ENCODE data around the gene FGF8.

FGF8 gene

DNA sequence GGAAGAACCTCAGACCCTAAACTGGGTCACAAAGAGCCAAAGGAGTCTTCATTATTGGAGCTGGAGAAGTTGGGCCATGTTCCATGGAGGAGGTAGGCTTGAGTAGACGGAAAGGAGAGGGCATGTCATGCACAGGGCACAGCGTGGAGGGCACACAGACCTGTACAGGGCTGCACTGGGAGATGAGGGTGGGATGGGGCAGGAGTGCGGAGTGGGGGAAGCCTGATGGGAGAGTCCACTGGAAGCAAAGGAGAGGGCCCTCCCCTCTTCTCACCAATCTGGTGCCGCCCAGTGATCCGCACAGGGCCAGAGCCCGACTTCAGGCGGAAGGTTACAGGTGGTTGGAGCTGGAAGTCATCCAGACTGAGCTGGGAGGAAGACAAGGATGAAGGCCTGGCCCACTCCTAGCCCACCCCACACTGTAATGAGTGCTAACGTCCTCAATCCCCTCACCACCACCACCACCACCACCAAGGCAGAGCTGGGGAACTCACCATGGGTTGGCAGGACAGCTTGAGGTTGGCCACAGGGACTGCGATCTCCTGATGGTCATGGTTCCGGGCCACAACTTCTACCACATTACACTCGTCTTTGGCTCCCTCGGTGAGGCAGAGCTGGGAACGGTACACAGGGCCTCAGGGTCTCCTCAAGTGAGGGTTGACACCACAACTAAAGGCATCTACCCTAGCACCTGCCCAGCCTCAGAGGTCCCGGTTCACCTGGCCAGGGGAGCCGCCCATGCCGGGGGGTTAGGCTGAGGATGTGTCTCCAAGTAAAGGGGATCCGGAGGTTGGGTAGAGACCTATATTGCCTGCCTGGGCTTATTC, 6.3 kb upstream of the FGF8 start:
- no peak for DNase-seq

DNA sequence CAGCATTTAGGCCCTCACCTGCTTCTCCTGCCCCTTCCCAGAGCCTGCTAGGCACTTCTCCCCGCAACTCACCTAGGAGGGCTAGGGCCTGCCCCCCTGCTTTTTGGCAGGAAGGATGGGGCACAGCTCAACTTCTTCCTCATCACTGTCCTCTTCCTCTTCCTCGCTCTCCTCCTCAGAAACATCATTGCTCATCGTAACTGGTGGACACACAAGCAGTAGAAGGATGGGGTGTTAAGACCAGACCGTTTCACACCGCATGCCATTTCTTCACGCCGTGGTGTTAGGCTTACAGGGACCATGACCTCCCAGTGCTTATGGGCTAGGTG, 5.7 kb upstream of the FGF8 start:
- no peak for DNase-seq

DNA sequence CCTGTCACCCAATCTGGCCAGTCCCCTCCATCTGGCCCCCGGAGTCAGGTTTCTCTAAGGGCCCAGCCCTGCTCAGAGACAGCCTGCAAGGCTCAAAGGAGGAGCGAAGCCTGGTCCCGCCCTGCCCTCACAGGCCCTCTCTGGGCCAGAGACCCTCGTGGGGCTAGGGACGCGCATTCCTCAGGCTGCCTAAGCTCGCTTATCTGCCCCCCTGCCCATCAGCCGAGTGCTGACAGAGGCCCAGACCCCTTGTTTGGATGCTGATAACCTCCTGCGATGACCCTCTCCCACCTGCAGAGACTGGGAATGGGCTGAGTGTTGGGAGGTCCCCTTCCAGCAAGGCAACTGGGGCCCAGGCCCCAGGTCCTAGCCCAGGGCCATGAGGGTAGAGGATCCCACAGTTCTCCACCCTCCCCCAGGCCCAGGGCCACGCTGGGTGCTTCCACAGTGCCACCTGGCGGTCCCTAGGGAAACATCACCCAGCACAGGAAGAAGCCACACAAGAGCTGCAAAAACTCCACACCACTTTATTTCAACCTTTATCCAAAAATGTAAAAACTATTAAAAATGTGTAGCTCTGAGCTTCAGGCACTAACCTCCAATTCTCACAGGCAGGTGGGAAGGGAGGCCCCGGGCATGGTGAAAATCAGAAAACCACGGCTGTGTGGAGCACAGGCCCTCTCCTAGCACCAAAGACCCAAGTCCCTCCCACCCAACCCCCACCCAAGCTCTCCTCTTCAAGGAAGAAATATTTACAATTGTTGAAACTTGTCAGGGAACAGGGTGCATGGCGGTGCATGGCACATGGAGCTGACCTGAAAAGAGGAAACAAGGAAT, 5.1 kb upstream of the FGF8 start:
- no peak for DNase-seq

DNA sequence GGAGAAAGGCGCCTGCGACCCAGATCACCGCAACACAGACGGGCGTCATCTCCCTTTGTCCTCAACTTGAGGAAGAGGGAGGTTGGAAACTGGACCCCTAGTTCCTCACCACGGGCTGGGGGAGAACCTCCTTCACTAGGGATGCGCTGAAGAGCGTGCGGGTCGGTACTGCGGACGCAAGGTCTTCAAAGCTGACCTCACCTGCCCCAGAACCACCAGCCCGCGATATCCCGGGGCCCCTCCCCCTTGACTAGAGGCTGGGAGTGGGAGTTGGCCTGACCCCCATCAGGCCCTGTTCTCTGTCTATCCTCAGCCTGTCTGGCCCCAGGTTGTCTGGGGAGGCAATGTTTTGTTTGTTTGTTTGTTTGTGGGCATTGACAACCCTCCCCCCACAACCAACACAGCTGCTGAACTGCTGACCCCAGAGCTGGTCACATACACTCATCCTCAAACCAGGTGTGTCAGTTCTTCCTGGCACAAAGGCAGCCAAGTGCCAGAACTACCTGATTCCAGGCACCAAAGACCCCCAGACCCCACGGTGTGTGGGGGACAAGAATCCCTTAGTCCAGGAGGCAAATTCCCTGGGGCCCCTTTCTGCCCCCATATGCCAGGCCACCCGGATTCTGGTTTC, 4.4 kb upstream of the FGF8 start:
- DNase-seq, result no peak

DNA sequence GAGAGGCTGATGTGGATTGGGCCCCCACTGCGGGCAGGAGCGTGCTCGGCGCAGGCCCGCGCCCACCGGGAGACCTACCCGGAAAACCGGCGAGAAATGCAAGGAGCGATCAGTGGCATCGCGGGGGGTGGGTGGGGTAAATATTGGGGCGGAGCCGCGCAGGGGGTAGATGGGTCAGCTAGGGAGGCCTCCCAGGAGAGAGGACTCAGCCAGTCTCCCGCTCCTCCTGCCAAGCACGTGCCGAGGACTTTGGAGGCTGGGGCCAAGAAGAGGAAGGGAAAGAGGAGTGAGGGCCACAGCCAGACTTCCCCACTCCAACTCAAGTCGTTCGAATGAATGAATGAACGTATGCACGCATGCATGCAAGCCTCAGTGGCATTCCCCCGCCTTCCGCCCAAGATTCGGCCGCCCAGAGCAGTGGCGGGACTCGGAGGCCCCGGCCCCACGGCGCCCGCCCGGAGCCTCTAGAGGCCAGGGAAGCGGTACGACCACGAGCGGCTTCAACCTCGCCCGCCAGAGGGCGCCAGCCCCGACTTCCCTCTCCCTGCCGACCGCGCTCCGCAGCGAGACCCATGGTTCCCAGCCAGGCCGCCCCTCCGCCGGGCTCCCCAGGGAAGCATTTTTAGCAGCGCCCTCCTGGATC, 3.8 kb upstream of the FGF8 start:
- no peak for DNase-seq

DNA sequence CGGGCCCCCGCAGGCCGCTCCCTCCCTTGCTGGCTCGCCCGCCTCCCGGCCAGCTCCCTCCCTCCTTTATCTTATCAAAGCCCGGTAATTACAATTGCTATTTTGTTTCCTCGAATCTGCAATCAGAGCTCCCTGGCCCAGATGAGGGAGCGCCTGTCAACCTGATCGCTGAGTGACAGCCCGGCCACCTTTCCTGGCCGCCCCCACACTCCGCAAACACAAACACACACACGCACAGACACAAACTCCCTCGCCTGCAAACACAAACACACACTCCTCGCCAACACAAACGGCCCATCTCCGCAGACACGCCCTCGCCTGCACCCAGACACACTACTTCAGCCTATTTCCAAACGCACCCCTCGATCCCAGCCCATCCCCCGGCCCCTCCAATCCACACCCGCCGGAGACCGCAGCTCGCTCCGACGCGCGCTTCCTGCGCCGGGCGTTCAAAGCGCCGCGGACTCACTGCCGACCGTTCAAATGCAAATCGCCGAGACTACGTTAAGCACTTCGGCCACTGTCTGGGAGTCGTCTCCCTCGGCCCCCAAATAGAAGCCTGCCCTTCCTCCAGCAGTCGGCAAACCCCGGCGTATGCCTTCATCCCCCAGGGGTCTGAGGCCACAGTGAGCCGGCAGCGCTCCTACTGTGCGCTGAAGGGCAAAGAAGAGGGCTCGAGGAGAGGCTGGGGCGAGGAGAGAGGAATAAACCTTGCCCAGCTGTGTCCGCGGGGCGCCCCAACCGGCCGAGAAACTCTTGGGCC, 3.0 kb upstream of the FGF8 start:
- DNase-seq, result no peak

DNA sequence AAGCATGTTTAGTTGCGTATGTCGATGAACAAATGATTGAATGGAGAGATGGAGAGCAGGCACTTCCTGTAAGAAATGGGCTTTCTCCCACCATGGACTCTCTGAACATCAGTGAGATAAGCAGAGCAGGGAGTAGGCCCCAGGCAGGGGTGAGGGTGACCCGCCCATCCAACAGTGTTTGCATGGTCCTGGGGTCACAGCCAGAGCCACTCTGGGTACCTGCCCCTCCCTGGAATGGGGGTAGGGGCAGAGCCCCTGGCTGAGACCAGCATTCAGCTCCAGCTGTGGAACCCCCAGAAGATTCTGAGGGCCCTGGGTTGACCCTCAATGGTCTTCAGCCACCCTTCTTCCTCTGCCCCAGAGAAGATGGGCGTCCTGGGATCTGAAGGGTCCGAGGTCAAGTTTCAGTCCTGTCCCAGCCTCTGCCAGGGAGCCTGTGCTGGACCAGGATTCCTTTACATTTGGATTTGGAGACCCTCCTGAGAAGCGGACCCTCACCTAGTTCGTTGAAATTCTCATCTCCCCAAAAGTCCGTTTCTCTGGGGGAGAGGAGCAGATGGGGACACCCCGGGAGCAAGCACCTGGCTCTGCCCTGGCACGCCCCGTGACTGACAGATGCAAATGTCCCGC, 2.4 kb upstream of the FGF8 start:
- DNase-seq, result no peak

DNA sequence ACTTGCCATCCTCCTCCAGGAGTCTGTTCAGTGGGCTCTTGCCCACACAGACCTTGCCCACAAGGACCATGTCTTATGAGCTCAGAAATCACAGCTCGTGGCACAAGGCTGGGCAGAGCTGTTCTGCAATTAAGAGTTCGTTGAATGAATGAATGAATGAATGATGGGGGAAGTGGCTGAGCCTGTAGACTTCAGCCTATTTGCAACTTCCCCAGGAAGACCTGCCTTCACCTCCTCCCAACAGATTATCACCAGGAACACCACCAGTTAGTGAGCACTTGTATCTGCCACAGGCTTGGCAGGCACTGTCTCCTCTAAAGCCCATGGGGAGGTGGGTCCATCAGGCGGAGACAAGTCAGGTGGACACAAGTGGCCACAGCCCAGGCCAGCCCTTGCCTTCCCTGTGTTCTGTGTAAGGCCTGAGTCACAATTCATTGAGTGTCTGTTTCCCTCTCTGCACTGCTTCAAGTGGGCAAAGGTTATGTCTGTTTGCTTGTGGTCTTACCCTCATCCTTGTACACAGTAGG, 1.8 kb upstream of the FGF8 start:
- DNase-seq, result no peak

DNA sequence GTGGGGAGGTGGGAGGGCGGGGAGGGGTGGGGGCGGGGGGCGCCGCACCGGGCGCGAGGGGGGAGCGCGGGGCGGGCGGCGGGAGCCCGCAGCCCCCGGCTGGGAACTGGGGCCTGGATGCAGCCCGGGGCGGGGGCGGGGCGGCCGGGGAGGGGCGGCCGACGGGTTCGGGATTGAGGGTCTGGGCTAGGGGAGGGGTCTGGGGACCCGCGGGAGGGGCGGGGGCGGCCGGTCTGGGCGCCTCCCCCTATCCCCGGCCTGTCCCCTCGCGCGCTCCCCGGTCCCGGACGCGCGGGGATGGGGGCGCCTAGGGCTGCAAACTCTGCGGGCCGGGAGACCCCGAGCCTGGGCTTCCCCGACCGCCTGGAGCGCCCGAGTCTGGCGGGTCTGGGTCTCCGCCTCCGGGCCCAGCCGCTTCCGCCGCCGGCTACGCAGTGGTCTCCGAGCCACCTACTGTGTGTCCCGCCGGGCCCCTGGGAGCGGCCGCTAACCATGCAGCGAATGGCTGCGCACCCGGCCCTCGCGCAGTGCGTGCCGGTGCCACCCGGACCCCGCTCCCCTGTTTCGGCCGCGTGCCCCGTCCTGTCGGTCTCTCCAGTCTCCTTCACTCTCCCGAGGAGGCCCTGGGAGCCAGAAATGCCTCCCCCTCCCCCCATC, 375 bp upstream of the FGF8 start:
- no peak for DNase-seq

DNA sequence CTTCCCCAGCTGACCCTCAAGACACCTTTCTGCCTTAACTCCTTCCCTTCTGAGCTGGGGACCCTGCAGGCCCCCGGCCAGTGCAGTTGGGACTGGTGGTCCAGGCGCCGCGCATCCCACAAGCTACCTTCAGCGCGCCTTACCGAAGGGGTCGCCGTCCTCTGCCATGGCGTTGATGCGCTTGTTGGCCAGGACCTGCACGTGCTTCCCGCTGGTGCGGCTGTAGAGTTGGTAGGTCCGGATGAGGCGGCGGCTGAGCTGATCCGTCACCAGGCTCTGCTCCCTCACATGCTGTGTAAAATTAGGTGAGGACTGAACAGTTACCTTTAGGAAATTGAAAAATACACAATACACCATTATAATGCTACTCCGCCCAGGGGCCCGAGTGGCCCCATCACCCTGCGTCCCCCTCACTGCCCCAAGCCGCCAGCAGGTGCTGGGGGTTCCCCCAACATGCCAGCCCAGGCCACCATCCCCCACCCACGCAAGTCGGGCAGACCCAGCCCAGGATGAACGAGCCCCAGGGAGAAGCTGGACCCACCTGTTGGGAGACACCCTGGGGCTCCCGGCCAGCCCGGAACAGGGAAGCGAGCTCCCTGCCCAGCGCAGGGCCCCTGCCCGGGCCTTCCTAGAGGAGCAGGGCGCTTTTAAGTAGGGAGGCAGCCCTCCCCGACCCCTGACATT, 1.2 kb downstream of the FGF8 start:
- DNase-seq, result no peak

DNA sequence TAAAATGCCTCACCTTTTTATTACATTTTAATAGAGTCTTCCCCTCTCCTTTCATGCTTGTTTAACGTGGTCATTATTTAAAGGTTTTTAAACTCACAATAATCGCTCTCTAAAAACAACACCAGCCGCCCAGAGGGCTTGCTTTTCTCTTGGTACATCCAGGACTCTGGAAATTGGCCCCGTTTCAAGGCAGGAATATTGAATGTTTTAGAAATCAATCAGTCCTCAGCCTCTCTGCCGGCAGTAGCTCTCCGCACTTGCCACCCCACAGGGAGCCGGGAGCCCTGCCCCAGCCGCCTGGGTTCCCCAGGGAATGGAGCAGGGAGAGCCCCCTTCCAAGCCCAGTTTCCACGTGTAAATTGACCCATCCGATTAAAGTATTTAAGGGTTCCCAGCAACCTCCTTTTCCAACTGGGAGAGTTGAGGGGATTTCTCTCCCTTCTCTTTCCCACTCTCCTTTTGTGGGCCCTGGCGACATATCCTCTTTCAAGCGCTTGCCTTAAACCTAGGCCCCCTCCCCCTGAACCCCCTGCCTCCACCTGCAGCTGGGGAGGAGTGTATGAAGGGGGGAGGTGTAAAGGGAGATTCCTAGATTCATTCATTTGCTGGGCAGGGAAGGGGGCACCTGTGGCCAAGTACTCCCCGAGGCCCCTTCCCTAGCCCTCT, 1.9 kb downstream of the FGF8 start:
- no peak for DNase-seq

DNA sequence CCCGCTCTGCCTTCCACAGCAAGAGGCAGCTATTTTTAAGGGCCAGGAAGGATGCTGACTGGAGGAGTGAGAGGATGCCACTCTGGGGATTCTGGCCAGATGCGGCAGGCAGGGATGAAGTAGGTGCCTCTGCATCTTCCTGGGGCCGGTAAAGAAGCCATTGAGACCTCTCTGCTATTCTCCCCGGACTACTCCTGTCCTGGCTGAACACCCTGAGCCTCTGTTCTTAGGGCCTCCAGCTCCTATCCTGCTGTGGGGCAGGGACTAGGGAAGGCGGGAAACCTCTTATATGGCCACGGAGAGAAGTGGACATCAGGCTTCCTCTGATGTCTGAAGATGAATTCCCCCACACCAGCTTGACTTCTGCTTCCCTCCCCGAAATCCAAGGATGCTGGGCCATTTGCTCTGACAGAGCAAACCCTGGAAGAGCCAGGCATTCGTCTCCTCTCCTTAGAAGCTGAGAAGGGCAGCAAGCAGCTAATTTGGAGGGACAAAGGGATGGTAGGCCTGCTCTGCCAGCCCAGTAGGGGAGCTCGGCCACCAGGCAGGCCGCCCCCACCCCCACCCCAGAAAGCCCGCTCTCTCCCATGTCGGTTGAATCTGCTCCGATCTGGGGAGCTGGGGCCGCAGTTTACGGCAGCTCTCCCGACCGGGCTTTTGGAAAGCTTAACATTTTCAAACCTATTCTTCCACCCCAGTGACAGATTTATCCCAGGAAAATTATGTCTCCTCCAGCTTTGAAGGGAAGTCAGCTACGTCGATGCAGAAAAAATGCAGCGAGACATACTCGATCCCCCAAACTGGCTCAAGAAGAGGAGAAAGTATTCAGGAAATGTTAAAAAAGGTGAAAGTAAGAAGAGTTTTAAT, 2.8 kb downstream of the FGF8 start:
- no peak for DNase-seq

DNA sequence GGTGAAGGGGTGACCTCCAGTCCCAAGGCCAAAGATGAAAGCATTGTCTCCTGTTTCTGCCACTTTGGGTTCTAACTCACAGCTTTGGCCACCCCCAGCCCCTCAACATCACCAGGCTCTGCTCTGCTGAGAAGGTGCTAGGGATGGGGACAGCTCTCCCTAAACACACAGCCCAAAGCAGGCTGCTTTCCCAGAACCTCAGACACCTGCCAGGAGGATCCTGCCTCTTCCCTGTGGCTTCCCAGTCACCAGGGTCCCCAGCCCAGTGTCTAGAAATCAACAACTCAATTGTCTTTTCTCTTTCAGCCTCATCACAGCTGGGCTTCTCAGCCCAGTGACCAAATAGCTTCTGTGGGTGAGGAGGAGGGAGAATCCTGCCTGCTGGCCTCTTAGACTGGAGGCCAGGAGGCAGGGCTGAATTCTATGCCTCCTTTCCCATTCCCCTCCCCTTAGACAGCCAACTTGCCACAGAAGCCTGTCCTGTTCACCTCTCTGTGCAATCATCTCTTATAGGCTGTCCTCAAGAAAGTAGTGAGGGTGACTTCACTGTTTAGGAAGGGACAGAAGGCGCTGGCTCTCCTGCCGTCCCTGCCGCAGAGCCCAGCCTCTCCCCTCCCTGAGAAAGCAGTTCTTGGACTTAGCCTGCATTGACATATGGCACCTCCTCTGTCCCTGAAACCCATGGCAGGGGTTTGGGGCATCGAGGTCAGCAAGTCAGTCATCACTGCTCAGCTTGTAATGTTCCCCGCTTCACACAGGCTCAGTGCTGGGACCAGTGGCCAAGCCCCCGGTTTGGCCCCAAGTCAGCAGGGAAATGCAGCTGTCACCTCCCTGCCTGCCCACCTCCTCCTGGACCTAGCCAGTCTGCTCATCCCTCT, 3.7 kb downstream of the FGF8 start:
- DNase-seq, result no peak

DNA sequence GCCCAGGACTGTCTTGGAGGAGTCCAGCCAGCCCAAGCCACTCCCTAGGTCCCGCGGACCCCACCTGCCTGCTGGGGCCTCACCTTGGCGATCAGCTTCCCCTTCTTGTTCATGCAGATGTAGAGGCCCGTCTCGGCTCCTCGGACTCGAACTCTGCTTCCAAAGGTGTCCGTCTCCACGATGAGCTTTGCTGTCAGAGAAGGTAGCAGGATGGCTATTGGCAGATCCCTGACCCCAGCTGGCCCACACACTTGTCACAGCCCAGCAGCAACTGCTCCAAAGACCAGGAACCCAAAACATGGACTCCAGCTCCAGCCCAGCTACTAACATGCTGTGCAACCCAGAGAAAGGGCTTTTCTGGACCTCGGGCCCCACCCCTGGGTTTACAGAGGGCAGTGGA, 4.5 kb downstream of the FGF8 start:
- DNase-seq, result no peak

DNA sequence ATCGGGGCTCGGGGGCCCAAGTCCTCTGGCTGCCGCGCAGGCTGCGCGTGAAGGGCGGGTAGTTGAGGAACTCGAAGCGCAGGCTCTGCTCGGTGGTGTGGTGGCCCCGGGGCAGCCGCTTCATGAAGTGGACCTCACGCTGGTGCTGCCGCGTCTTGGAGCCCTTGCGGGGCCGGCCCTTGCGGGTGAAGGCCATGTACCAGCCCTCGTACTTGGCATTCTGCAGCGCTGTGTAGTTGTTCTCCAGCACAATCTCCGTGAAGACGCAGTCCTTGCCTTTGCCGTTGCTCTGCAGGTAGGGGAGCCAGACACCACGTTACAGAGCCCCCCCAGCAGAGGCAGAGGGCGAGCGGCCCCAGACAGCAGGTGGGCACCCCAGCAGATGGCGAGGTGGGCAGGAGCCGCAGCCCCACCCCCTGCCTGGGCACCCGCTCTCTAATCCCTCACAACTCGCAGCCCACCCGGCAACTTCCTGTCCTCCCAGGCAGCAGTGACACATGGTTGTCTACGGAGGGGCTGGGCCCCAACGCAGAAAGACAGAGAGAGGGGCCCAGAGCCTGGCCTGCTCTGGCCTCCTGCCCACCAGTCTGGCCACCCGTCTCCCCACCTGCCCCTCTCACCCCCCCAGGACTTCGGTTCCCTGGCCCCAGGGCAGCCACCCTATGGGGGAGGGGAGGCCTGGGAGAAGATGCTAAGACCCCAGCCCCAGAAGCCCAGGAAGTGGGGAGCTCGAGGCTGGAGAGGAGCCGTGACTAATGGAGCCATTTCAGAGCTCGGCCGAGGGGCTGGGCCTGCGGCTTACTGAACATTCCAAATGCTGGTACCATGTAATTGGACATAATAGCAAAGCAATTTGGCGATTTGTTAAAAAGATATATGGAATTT, 5.3 kb downstream of the FGF8 start:
- no peak for DNase-seq

DNA sequence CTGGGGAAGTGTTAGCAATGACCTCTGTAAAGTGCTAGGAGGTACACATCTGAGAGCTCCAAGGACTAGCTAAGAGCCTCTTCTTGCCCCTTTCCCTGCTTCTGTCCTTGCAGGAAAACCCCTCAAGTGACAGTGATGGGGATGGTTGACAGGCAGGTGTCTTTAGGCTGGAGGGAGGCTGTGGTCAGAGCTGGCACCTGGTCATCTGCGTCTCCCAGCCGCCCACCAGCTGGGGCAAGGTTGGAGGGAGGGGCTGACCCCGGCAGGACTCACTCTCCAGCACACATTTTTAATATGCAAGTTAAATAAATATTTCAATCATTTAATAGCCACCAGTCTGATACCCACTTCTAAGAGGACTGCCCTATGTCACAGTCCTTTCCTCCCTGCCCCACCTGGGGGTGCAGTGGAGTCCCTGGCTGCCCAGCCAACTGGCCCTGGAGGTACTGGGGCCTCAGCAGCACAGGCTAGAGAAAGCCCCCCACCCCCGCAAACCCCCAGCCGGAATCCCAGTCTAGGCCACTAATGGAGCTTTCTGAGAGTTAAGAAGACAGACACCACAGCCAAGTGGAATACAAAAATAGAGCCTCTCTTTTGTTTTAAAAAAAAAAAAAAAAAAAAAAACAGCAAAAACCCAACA, 6.3 kb downstream of the FGF8 start:
- DNase-seq, result no peak

DNA sequence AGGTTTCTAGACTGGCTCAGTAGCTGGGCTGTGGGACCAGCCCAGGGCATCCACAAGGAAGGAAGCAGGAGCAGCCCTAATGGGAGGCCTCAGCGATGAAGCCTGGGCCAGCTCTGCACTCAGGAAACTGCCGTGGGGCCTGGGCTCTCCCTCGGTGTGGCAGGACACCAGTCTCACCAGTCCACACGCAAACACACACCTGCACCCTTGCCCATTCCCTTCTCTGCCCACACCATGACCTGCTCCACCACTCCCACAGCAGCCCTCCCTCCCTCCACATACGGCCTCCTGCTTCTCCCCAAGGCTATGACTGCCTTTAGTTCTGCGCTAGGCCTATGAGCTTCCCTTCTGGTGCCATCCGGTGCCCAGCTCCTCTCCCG, 7.1 kb downstream of the FGF8 start:
- no peak for DNase-seq

Data from SIG-M5 (cell line).